PC-3 (cell line): Measurements from ENCODE around the gene PCDH9. TPM values are rescaled to one million over a fixed set of nuclear protein-coding genes. Genes with fewer than 3 reads are reported as not detected.

Experiments
- ATAC-seq: fragments of 200-7000 bp; cut with Tn5 transposase; 2 replicates; pipeline ENCODE4 v1.9.1; 2020; ENCODE audit warnings: mild to moderate bottlenecking, moderate library complexity
- BruUV-seq: library from RNA; stranded (reverse); fragments of 400-500 nt; replicated peaks from 2 replicates; lab custom pipeline; 2021; lab: Mats Ljungman, UMichigan
- CTCF ChIA-PET: fragments of 300-600 bp; sonication (Branson Sonifier 250); formaldehyde crosslinking; loops from one replicate; lab custom pipeline; 2022; ENCODE audit warnings: antibody characterized with exemption; lab: Charles Lee
- POLR2A ChIA-PET: fragments of 300-600 bp; sonication (Branson Sonifier 250); formaldehyde crosslinking; loops from one replicate; lab custom pipeline; 2022; ENCODE audit warnings: antibody characterized with exemption; ENCODE audit not compliant: unreplicated experiment; lab: Charles Lee
- DNase-seq: peaks from one replicate; pipeline ENCODE4 v3.0.0-alpha.2; 2015
- H2AFZ ChIP-seq: fragments of 300-600 bp; sonication (generic); 2 replicates; pipeline ENCODE4 v1.6.0; 2016; ENCODE audit warnings: antibody characterized with exemption, low read length
- H3F3A ChIP-seq: fragments of 300-600 bp; sonication (generic); one replicate; pipeline ENCODE4 v1.6.0; 2017; ENCODE audit warnings: antibody characterized with exemption, low read length, control low read depth, mild to moderate bottlenecking; ENCODE audit not compliant: unreplicated experiment
- H3K27ac ChIP-seq: fragments of 300-600 bp; sonication (generic); 2 replicates; pipeline ENCODE4 v1.5.1; 2016; ENCODE audit warnings: mild to moderate bottlenecking, low read length
- H3K27me3 ChIP-seq: fragments of 300-600 bp; sonication (generic); 2 replicates; pipeline ENCODE4 v1.6.1; 2016; ENCODE audit warnings: low read length, mixed read lengths
- H3K36me3 ChIP-seq: fragments of 300-600 bp; sonication (generic); 2 replicates; pipeline ENCODE4 v1.6.1; 2016; ENCODE audit warnings: low read depth, mixed run types, low read length, mixed read lengths
- H3K4me1 ChIP-seq: fragments of 300-600 bp; sonication (generic); 2 replicates; pipeline ENCODE4 v1.5.1; 2016; ENCODE audit warnings: low read length; ENCODE audit not compliant: insufficient read depth
- H3K4me2 ChIP-seq: fragments of 300-600 bp; sonication (generic); 2 replicates; pipeline ENCODE4 v1.6.0; 2016; ENCODE audit warnings: low read length
- H3K4me3 ChIP-seq: fragments of 300-600 bp; sonication (generic); 2 replicates; pipeline ENCODE4 v1.5.1; 2016; ENCODE audit warnings: mild to moderate bottlenecking, low read length, mixed read lengths
- H3K79me2 ChIP-seq: fragments of 300-600 bp; sonication (generic); 2 replicates; pipeline ENCODE4 v1.6.1; 2017; ENCODE audit warnings: low read length, mixed read lengths
- H3K9ac ChIP-seq: fragments of 300-600 bp; sonication (generic); 2 replicates; pipeline ENCODE4 v1.6.0; 2016; ENCODE audit warnings: mild to moderate bottlenecking, low read length
- H3K9me2 ChIP-seq: fragments of 300-600 bp; sonication (generic); replicated peaks from 2 replicates; pipeline ENCODE4 v1.6.1; 2016; ENCODE audit warnings: mixed run types, low read length, mixed read lengths
- H3K9me3 ChIP-seq: fragments of 300-600 bp; sonication (generic); 2 replicates; pipeline ENCODE4 v1.6.1; 2016; ENCODE audit warnings: low read length, mixed read lengths
- H4K20me1 ChIP-seq: fragments of 300-600 bp; sonication (generic); 2 replicates; pipeline ENCODE4 v1.6.1; 2016; ENCODE audit warnings: low read length, mixed read lengths
- CTCF ChIP-seq: fragments of 300-600 bp; sonication (generic); conservative IDR thresholded peaks from 2 replicates; pipeline ENCODE4 v1.5.1; 2017; ENCODE audit warnings: antibody characterized with exemption, low read depth, mild to moderate bottlenecking, low read length
- EZH2 ChIP-seq: fragments of 300-600 bp; sonication (generic); IDR thresholded peaks from one replicate; pipeline ENCODE4 v1.6.1; 2017; ENCODE audit warnings: antibody characterized with exemption, mild to moderate bottlenecking, low read length; ENCODE audit not compliant: unreplicated experiment
- EZH2phosphoT487 ChIP-seq: fragments of 300-600 bp; sonication (generic); IDR thresholded peaks from 2 replicates; pipeline ENCODE4 v1.6.1; 2018; ENCODE audit warnings: mild to moderate bottlenecking, antibody characterized with exemption, low read length, borderline replicate concordance
- intact Hi-C: fragments of 100-400 bp; cut with micrococcal nuclease; formaldehyde crosslinking; loops from 2 replicates; pipeline ENCODE4 v1.9.0; 2023
- total RNA-seq: library from RNA; depleted of rRNA; stranded (reverse); fragments of >200 nt; gene quantifications from 2 replicates; pipeline ENCODE4 v1.2.3, GENCODE V29; 2014

PCDH9 gene
- total RNA-seq, 1 experiment from 2014 or later: 0.98 TPM

DNA sequence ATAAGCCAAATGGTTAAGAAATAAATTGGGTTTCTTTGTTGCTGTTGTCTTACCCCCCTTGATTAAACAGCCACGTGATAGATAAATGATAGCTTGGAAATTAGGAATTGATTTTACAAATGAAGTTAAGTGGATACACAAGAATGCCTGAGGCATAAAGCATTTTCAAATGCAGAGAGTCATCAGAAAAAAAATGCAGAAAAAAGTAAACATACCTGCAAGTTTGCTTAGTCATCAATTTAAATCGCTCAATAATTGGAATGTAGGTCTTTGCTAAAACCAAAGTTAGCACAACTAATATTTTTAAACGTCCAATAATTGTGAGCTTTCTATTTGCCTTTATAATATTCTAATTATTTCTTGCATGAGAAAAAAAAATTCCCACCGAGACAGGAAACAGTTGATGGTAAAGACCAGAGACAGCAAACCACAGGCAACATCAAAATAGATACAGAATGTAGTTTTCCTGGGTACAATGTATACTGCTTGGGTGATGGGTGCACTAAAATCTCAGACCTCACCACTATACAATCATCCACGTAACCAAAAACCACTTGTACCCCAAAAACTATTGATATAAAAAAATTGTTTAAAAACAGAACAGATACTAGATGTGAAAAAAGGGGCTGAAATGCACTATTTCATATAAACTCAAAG is 924.0 kb downstream of the PCDH9 start:
- H3K36me3 ChIP-seq: no peaks in the 10 kb centered on the region
- no peaks in the 10 kb centered on the region for H3K9me3 ChIP-seq
- CTCF ChIA-PET: no interaction called here
- POLR2A ChIA-PET: interaction anchor here (0.7 kb wide), 1 partner anchor 393 kb away, joined by 3 read pairs; no protein-coding TSS in a partner anchor
- H3K27ac ChIP-seq: no peak overlapping the region
- ATAC-seq: no peak
- H3K9me2 ChIP-seq: no peaks in the 10 kb centered on the region
- H3K4me1 ChIP-seq: peaks cover 20% of the 10 kb centered on the region
- no peaks in the 10 kb centered on the region for H4K20me1 ChIP-seq
- H3K4me2 ChIP-seq: no peak overlapping the region
- intact Hi-C loops: no loop called here
- no peak overlapping the region for H2AFZ ChIP-seq
- no peak overlapping the region for H3K4me3 ChIP-seq
- TF ChIP-seq EZH2phosphoT487 (no peak), EZH2 (no peak), CTCF (no peak)
- H3K9ac ChIP-seq: no peak overlapping the region
- no peaks in the 10 kb centered on the region for H3F3A ChIP-seq
- H3K27me3 ChIP-seq: no peaks in the 10 kb centered on the region
- no peaks in the 10 kb centered on the region for H3K79me2 ChIP-seq
- no TSS peak for BruUV-seq
- no peak for DNase-seq

GRCh38 chr13:66301482-66301881 is 928.7 kb downstream of the PCDH9 start:
- H3K4me3 ChIP-seq: no peak overlapping the region
- H3F3A ChIP-seq: no peaks in the 10 kb centered on the region
- no peaks in the 10 kb centered on the region for H3K27me3 ChIP-seq
- H3K36me3 ChIP-seq: peaks cover 3% of the 10 kb centered on the region; the same call in 1 of the 2 replicates
- ATAC-seq: peak; percentile 86
- intact Hi-C loops: no loop called here
- peak overlapping the region; percentile 19; the same call in 1 of the 2 replicates for H3K4me2 ChIP-seq
- no peak overlapping the region for H2AFZ ChIP-seq
- H4K20me1 ChIP-seq: no peaks in the 10 kb centered on the region
- peak overlapping the region; percentile 38; the same call in 1 of the 2 replicates for H3K9ac ChIP-seq
- ChIA-PET POLR2A (interaction anchor here (0.6 kb wide), 1 partner anchor 103 kb away, joined by 5 read pairs; no protein-coding TSS in a partner anchor), CTCF (no interaction called here)
- H3K9me3 ChIP-seq: 0 out of 2 replicates have a peak, but pooled peaks cover 5% of the 10 kb centered on the region
- H3K9me2 ChIP-seq: no peaks in the 10 kb centered on the region
- H3K27ac ChIP-seq: peak overlapping the region; percentile 76
- DNase-seq: peak; percentile 27
- peaks cover 12% of the 10 kb centered on the region for H3K4me1 ChIP-seq
- no TSS peak for BruUV-seq
- no peaks in the 10 kb centered on the region for H3K79me2 ChIP-seq
- no peak for TF ChIP-seq EZH2
- TF ChIP-seq CTCF: no peak
- TF ChIP-seq EZH2phosphoT487: no peak

- Histone ChIP-seq H3K9me2 (no peaks in the 10 kb centered on the region), H3K27me3 (no peaks in the 10 kb centered on the region), H3F3A (no peaks in the 10 kb centered on the region), H3K4me2 (no peak overlapping the region), H3K79me2 (no peaks in the 10 kb centered on the region), H4K20me1 (no peaks in the 10 kb centered on the region), H3K27ac (peak overlapping the region; percentile 76), H3K36me3 (peaks cover 3% of the 10 kb centered on the region; the same call in 1 of the 2 replicates), H3K9me3 (0 out of 2 replicates have a peak, but pooled peaks cover 6% of the 10 kb centered on the region), H2AFZ (no peak overlapping the region), H3K4me3 (no peak overlapping the region), H3K9ac (0 out of 2 replicates have a peak overlapping the region, but pooled peaks have one; percentile 22), H3K4me1 (peaks cover 12% of the 10 kb centered on the region)
- peak; percentile 51 for ATAC-seq
- CTCF ChIA-PET: interaction anchor here (0.6 kb wide), 1 partner anchor 9 kb away, joined by 3 read pairs; no protein-coding TSS in a partner anchor
- no peak for DNase-seq
- no TSS peak for BruUV-seq
- POLR2A ChIA-PET: interaction anchor here (0.6 kb wide), 1 partner anchor 103 kb away, joined by 5 read pairs; no protein-coding TSS in a partner anchor
- intact Hi-C loops: no loop called here
- TF ChIP-seq CTCF (no peak), EZH2phosphoT487 (no peak), EZH2 (no peak)
Observed at GRCh38 chr13:66301006-66301405, 929.1 kb downstream of the PCDH9 start.
